HUES48 (cell line): ENCODE data around the gene RAD50.
A peak's percentile ranks its signal among the peaks of the same experiment; 100 is the strongest.
"Not testable (repeated sequence)": the region's sequence is repeated elsewhere in the genome, so short reads cannot be mapped to it uniquely, and the experiment has no call there.

Experiments
- H3K27ac ChIP-seq: one replicate; pipeline ENCODE4 v1.7.0; 2013; ENCODE audit warnings: low read depth, low read length, inconsistent platforms
- H3K27me3 ChIP-seq: 2 replicates; pipeline ENCODE4 v1.6.1; 2013; ENCODE audit warnings: mild to moderate bottlenecking, low read length; ENCODE audit not compliant: control insufficient read depth, insufficient read depth
- H3K36me3 ChIP-seq: 2 replicates; pipeline ENCODE4 v1.6.1; 2013; ENCODE audit warnings: low read length; ENCODE audit not compliant: control insufficient read depth, insufficient read depth
- H3K4me1 ChIP-seq: 2 replicates; pipeline ENCODE4 v1.6.1; 2013; ENCODE audit warnings: mild to moderate bottlenecking, low read length; ENCODE audit not compliant: control insufficient read depth, insufficient read depth
- H3K4me3 ChIP-seq: 2 replicates; pipeline ENCODE4 v1.5.1; 2013; ENCODE audit warnings: mild to moderate bottlenecking, low read depth, low read length
- H3K9ac ChIP-seq: 2 replicates; pipeline ENCODE4 v1.6.1; 2013; ENCODE audit warnings: mild to moderate bottlenecking, low read depth, low read length, moderate library complexity
- H3K9me3 ChIP-seq: 2 replicates; pipeline ENCODE4 v1.6.1; 2013; ENCODE audit warnings: low read length; ENCODE audit not compliant: control insufficient read depth, insufficient read depth

Gene RAD50

GRCh38 chr5:132556763-132557477, at the start of gene RAD50:
RAD50 (plus strand) TSS chr5:132556977; CDS start chr5:132557325, 348 bp downstream.
- peaks cover 24% of the 10 kb centered on the region for H3K36me3 ChIP-seq
- H3K4me3 ChIP-seq = peak within 1 kb of the TSS; percentile 79
- H3K4me1 ChIP-seq = peaks cover 6% of the 10 kb centered on the region
- peak within 1 kb of the TSS; percentile 79 for H3K9ac ChIP-seq
- H3K27me3 ChIP-seq = no peaks in the 10 kb centered on the region
- H3K27ac ChIP-seq = peak within 1 kb of the TSS; percentile 83
- H3K9me3 ChIP-seq = no peaks in the 10 kb centered on the region

GRCh38 chr5:132510076-132510475, 46.7 kb upstream of the RAD50 start:
- Histone ChIP-seq H3K27ac (no peak overlapping the region), H3K4me3 (no peak overlapping the region), H3K27me3 (no peaks in the 10 kb centered on the region)

GRCh38 chr5:132513618-132514336, 43.0 kb upstream of the RAD50 start:
- not testable (repeated sequence) for H3K9ac ChIP-seq, H3K27me3 ChIP-seq, H3K27ac ChIP-seq

More at GRCh38 chr5:132510076-132510475, 46.7 kb upstream of the RAD50 start:
- no peaks in the 10 kb centered on the region for H3K36me3 ChIP-seq
- H3K4me1 ChIP-seq = no peaks in the 10 kb centered on the region
- no peak overlapping the region for H3K9ac ChIP-seq
- peaks cover 6% of the 10 kb centered on the region for H3K9me3 ChIP-seq

GRCh38 chr5:132522067-132522466, 34.7 kb upstream of the RAD50 start:
- H3K4me1 ChIP-seq, H3K4me3 ChIP-seq, H3K27ac ChIP-seq, H3K27me3 ChIP-seq, H3K36me3 ChIP-seq, H3K9ac ChIP-seq, H3K9me3 ChIP-seq: not testable (repeated sequence)

More at GRCh38 chr5:132513618-132514336, 43.0 kb upstream of the RAD50 start:
- H3K4me1 ChIP-seq, H3K9me3 ChIP-seq, H3K36me3 ChIP-seq, H3K4me3 ChIP-seq: not testable (repeated sequence)

GRCh38 chr5:132524877-132525276, 31.9 kb upstream of the RAD50 start:
- H3K36me3 ChIP-seq, H3K9ac ChIP-seq, H3K9me3 ChIP-seq, H3K4me3 ChIP-seq, H3K4me1 ChIP-seq, H3K27me3 ChIP-seq, H3K27ac ChIP-seq: not testable (repeated sequence)

- Histone ChIP-seq H3K4me1 (no peaks in the 10 kb centered on the region), H3K27ac (no peak overlapping the region), H3K36me3 (no peaks in the 10 kb centered on the region), H3K27me3 (no peaks in the 10 kb centered on the region), H3K4me3 (no peak overlapping the region), H3K9me3 (0 out of 2 replicates have a peak, but pooled peaks cover 4% of the 10 kb centered on the region), H3K9ac (no peak overlapping the region)
These were observed 31.5 kb upstream of the RAD50 start for GRCh38 chr5:132525299-132525724.

- Histone ChIP-seq H3K27ac (no peak overlapping the region), H3K9me3 (0 out of 2 replicates have a peak, but pooled peaks cover 4% of the 10 kb centered on the region), H3K36me3 (no peaks in the 10 kb centered on the region), H3K4me1 (no peaks in the 10 kb centered on the region), H3K27me3 (no peaks in the 10 kb centered on the region), H3K4me3 (peak overlapping the region; percentile 47; the same call in 1 of the 2 replicates), H3K9ac (no peak overlapping the region)
These were observed 30.3 kb upstream of the RAD50 start for GRCh38 chr5:132526290-132526973.

GRCh38 chr5:132526974-132527564, 29.7 kb upstream of the RAD50 start:
- Histone ChIP-seq H3K9me3 (no peaks in the 10 kb centered on the region), H3K4me1 (no peaks in the 10 kb centered on the region), H3K27me3 (no peaks in the 10 kb centered on the region), H3K27ac (no peak overlapping the region), H3K36me3 (no peaks in the 10 kb centered on the region), H3K4me3 (no peak overlapping the region), H3K9ac (no peak overlapping the region)

- no peaks in the 10 kb centered on the region for H3K4me1 ChIP-seq
- H3K27me3 ChIP-seq = no peaks in the 10 kb centered on the region
- no peaks in the 10 kb centered on the region for H3K36me3 ChIP-seq
- no peak overlapping the region for H3K27ac ChIP-seq
- H3K9me3 ChIP-seq = no peaks in the 10 kb centered on the region
- no peak overlapping the region for H3K9ac ChIP-seq
- no peak overlapping the region for H3K4me3 ChIP-seq
These were observed 28.8 kb upstream of the RAD50 start for GRCh38 chr5:132528021-132528420.

GRCh38 chr5:132528866-132529634, 27.7 kb upstream of the RAD50 start:
- Histone ChIP-seq H3K27me3 (no peaks in the 10 kb centered on the region), H3K27ac (no peak overlapping the region), H3K4me1 (no peaks in the 10 kb centered on the region), H3K9ac (no peak overlapping the region), H3K4me3 (no peak overlapping the region), H3K9me3 (no peaks in the 10 kb centered on the region), H3K36me3 (no peaks in the 10 kb centered on the region)
